GM12891 (cell line): ENCODE data around the gene PLA2G10.

Experiments used
- PAX5 ChIP-seq: IDR thresholded peaks from 2 replicates; pipeline ENCODE4 v1.6.1; 2011; ENCODE audit warnings: low read length, moderate library complexity, mild to moderate bottlenecking; ENCODE audit not compliant: insufficient read depth, severe bottlenecking
- POLR2A ChIP-seq: IDR thresholded peaks from 2 replicates; pipeline ENCODE4 v1.6.1; 2011; ENCODE audit warnings: low read depth, low read length, control low read depth
- POLR2AphosphoS5 ChIP-seq: IDR thresholded peaks from 2 replicates; pipeline ENCODE4 v1.6.1; 2011; ENCODE audit warnings: low read depth, low read length, control low read depth
- POU2F2 ChIP-seq: IDR thresholded peaks from 2 replicates; pipeline ENCODE4 v1.6.1; 2011; ENCODE audit warnings: low read depth, mild to moderate bottlenecking, control low read depth, low read length, moderate library complexity
- SPI1 ChIP-seq: IDR thresholded peaks from 2 replicates; pipeline ENCODE4 v1.6.1; 2011; ENCODE audit warnings: low read depth, low read length, control low read depth
- TAF1 ChIP-seq: IDR thresholded peaks from 2 replicates; pipeline ENCODE4 v1.6.1; 2011; ENCODE audit warnings: low read depth, low read length, control low read depth

- no peak for TF ChIP-seq POLR2A
- no peak for TF ChIP-seq POLR2AphosphoS5
- no peak for TF ChIP-seq TAF1
- TF ChIP-seq POU2F2 = no peak
- TF ChIP-seq SPI1 = no peak
- no peak for TF ChIP-seq PAX5
These were observed 24.3 kb downstream of the PLA2G10 start for GRCh38 chr16:14669776-14670175.
